Germinal center (tissue), 1 donor: ENCODE data around the gene OMG.
"Not testable (repeated sequence)": the region's sequence is repeated elsewhere in the genome, so short reads cannot be mapped to it uniquely, and the experiment has no call there.

Experiments used
- DNase-seq: peaks from one replicate; pipeline ENCODE4 v3.0.0; 2012; ENCODE audit warnings: mixed read lengths, low spot score

The OMG gene

DNA sequence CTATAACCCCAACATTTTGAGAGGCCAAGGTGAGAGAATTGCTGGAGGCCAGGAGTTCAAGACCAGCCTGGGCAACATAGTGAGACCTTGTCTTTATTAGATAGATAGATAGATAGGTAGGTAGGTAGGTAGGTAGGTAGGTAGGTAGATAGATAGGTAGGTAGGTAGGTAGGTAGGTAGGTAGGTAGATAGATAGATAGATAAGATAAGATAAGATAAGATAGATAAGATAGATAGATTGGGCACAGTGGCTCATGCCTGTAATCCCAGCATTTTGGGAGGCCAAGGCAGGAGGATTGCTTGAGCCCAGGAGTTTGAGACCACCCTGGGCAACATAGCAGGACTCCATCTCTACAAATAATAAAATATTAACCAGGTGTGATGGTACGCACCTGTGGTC, 34.1 kb downstream of the OMG start:
- not testable (repeated sequence) for DNase-seq

- DNase-seq, result no peak
Observed at GRCh38 chr17:31261601-31262000, 35.4 kb downstream of the OMG start.

DNA sequence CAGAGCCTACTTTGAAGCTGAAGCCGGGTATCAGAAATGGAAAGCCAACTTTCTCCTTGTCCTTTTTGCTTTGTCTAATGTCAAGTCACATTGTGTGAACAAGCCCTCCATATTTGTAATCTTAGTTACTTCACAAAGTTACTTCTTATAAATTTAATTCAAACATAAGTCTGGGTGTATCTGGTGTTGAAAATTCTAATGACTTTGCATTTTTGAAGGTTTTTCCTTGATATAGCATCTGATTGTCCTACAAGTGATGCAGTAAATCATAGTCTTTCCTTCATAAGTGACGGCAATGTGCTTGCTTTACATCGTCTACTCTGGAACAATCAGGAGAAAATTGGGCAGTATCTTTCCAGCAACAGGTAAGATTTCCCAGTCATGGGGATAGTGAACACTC, 36.9 kb downstream of the OMG start:
- no peak for DNase-seq

GRCh38 chr17:31256936-31257335, 40.1 kb downstream of the OMG start:
- no peak for DNase-seq

GRCh38 chr17:31254654-31255053, 42.4 kb downstream of the OMG start:
- DNase-seq, result no peak

GRCh38 chr17:31252741-31253140, 44.3 kb downstream of the OMG start:
- DNase-seq, result no peak

DNA sequence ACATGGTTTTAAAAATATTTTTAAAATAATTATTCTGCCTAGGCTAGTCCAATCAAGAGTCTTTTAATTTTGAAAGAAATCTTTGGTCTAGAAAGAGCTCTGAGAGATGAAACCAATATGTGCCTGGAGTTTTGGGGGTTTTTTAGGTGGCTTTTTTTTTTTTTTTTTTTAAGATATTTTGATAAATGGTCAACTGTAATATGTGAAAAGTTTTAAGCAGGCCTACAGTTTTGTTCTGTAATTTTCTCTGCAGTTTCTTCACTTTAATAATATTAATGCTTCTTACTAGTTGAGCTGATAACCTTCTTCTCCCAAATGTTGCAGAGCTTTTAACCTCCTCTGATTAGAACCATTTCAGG, 45.1 kb downstream of the OMG start:
- DNase-seq, result no peak

- DNase-seq, result no peak
Observed at GRCh38 chr17:31251105-31251969, 45.7 kb downstream of the OMG start.

GRCh38 chr17:31250229-31250628, 46.8 kb downstream of the OMG start:
- no peak for DNase-seq

DNA sequence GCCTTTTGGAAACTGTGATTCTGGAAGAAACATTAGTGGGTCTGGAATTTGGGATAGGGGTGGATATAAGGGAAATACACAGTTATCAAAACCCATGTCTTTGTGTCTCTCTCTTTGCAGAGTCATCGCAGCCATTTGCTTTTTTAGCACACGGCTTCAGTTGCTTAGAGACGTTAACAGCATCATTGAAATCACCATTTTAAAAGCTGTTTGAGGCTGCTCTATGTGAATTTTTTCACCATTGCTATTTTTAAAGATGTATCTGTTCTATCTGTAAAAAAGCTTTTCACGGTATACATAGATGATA, 47.3 kb downstream of the OMG start:
- DNase-seq, result no peak

- DNase-seq, result no peak
Observed at GRCh38 chr17:31248986-31249834, 47.8 kb downstream of the OMG start.
